Natural killer cell (primary cell): ENCODE measurements around the gene GYS2. TPM values are rescaled to one million over a fixed set of nuclear protein-coding genes. Genes with fewer than 3 reads are reported as not detected.

Source experiments
- ATAC-seq, 3 donors: fragments of 150-1000 bp in 2 of 3; fragments of 200-7000 bp in 1 of 3; cut with Tn5 transposase; 1 replicate in 1 of 3; 2 replicates in 2 of 3; pipeline ENCODE4 v1.10.0; 2021; ENCODE audit warnings: mild to moderate bottlenecking in 2 of 3, moderate library complexity in 2 of 3
- DNase-seq, 2 donors: peaks; one replicate each; pipeline versions ENCODE4 v3.0.0 to v3.0.0-alpha.2; 2013 to 2021; ENCODE audit warnings: mixed read lengths in 1 of 2
- H3K27ac ChIP-seq: one replicate; pipeline ENCODE4 v1.5.1; 2013; ENCODE audit warnings: mild to moderate bottlenecking, low read length
- H3K27me3 ChIP-seq: one replicate; pipeline ENCODE4 v1.6.1; 2013; ENCODE audit warnings: low read length; ENCODE audit not compliant: control insufficient read depth, insufficient read depth
- H3K36me3 ChIP-seq: one replicate; pipeline ENCODE4 v1.6.1; 2013; ENCODE audit warnings: low read length; ENCODE audit not compliant: control insufficient read depth, insufficient read depth
- H3K4me1 ChIP-seq: one replicate; pipeline ENCODE4 v1.6.1; 2013; ENCODE audit warnings: low read length; ENCODE audit not compliant: control insufficient read depth, insufficient read depth
- H3K4me3 ChIP-seq: one replicate; pipeline ENCODE4 v1.5.1; 2013; ENCODE audit warnings: low read length
- H3K9me3 ChIP-seq: one replicate; pipeline ENCODE4 v1.6.1; 2013; ENCODE audit warnings: low read length; ENCODE audit not compliant: control insufficient read depth, insufficient read depth
- H3K27ac Mint-ChIP-seq, 2 donors: one replicate each; pipeline ENCODE4 v1.8.0; 2022; ENCODE audit warnings: mild to moderate bottlenecking in 2 of 2, mixed read lengths in 2 of 2, moderate library complexity in 1 of 2
- H3K27me3 Mint-ChIP-seq, 2 donors: one replicate each; pipeline ENCODE4 v1.8.0; 2022; ENCODE audit warnings: low read depth in 2 of 2, mixed read lengths in 2 of 2
- H3K36me3 Mint-ChIP-seq: one replicate; pipeline ENCODE4 v1.8.0; 2022; ENCODE audit warnings: mixed read lengths
- H3K4me1 Mint-ChIP-seq, 2 donors: one replicate each; pipeline ENCODE4 v1.8.0; 2022; ENCODE audit warnings: mixed read lengths in 2 of 2
- H3K4me3 Mint-ChIP-seq: one replicate; pipeline ENCODE4 v1.8.0; 2022; ENCODE audit warnings: mild to moderate bottlenecking, moderate library complexity, mixed read lengths
- H3K9me3 Mint-ChIP-seq, 2 donors: one replicate each; pipeline ENCODE4 v1.8.0; 2022; ENCODE audit warnings: mixed read lengths in 2 of 2
- CTCF ChIP-seq: fragments of 200-600 bp; IDR thresholded peaks from one replicate; pipeline ENCODE4 v1.8.0; 2022; ENCODE audit warnings: antibody characterized with exemption
- WGBS: methylation state at CpG from one replicate; pipeline ENCODE4 v1.1.7; 2013; ENCODE audit warnings: missing lambda C conversion rate; ENCODE audit not compliant: insufficient coverage; 5-methylcytosine and 5-hydroxymethylcytosine counted together
- intact Hi-C: fragments of 100-400 bp; cut with micrococcal nuclease; formaldehyde crosslinking; loops from one replicate; pipeline ENCODE4 v1.14.2; 2022
- total RNA-seq, 4 donors: library from RNA; stranded (reverse); fragments of 120-200 nt in 1 of 4; gene quantifications; one replicate each; pipeline versions ENCODE4 v1.2.3 to v1.2.4, GENCODE V29; 2013 to 2022

The GYS2 gene
- total RNA-seq, 3 donors from 2014 or later (not counting 1 experiment from before 2014, with no cell fraction given), result not detected

DNA sequence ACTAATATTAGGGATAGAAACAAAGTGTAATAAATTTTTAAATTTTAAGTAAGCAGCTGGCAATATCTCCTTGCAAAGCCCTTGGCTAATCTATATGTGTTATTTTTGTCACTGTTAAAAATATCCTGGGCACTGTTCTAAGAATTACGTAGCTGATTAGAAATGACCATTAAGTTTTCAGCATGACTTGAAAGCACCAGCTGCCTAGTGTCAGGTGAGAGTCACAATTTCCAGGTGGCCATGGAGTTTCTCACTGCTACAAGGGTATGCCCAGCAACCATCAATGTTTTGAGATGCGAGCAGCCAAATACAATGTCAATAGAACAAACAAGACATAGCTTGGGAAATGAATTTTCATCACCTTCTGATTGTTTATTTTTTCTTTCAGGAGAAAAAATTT, 23.3 kb upstream of the GYS2 start:
- H3K9me3 Mint-ChIP-seq, result peaks cover 2 to 3% of the 10 kb centered on the region in 2 donors

GRCh38 chr12:21618566-21618965, 13.9 kb upstream of the GYS2 start:
- no peaks in the 10 kb centered on the region for H3K9me3 ChIP-seq
- no peak overlapping the region for H3K4me3 Mint-ChIP-seq
- TF ChIP-seq CTCF, result no peak
- DNase-seq, result no peak
- no peak overlapping the region for H3K27ac ChIP-seq
- H3K4me1 ChIP-seq, result no peaks in the 10 kb centered on the region
- intact Hi-C loops, result no loop called here
- no peak overlapping the region for H3K27ac Mint-ChIP-seq
- H3K9me3 Mint-ChIP-seq, result no peaks in the 10 kb centered on the region
- peaks cover 0 to 2% of the 10 kb centered on the region in 2 donors for H3K27me3 Mint-ChIP-seq
- no peaks in the 10 kb centered on the region for H3K36me3 ChIP-seq
- peaks cover 0 to 5% of the 10 kb centered on the region in 2 donors for H3K4me1 Mint-ChIP-seq
- H3K36me3 Mint-ChIP-seq, result no peaks in the 10 kb centered on the region
- H3K27me3 ChIP-seq, result no peaks in the 10 kb centered on the region
- no peak overlapping the region for H3K4me3 ChIP-seq
- ATAC-seq, result no peak

More for the DNA sequence above, 23.3 kb upstream of the GYS2 start:
- peaks cover 0 to 7% of the 10 kb centered on the region in 2 donors for H3K27me3 Mint-ChIP-seq
- no peaks in the 10 kb centered on the region for H3K36me3 Mint-ChIP-seq
- Histone ChIP-seq H3K27me3 (no peaks in the 10 kb centered on the region), H3K9me3 (no peaks in the 10 kb centered on the region), H3K4me1 (no peaks in the 10 kb centered on the region), H3K27ac (no peak overlapping the region), H3K36me3 (no peaks in the 10 kb centered on the region), H3K4me3 (no peak overlapping the region)
- no peak for ATAC-seq
- no peak overlapping the region for H3K4me3 Mint-ChIP-seq
- no peak for TF ChIP-seq CTCF
- no peaks in the 10 kb centered on the region for H3K4me1 Mint-ChIP-seq
- WGBS, result 91% methylated on average over 2 of the region's 2 CpGs
- no peak for DNase-seq
- no peak overlapping the region for H3K27ac Mint-ChIP-seq
- intact Hi-C loops, result no loop called here

- H3K36me3 ChIP-seq, result no peaks in the 10 kb centered on the region
- H3K36me3 Mint-ChIP-seq, result no peaks in the 10 kb centered on the region
- ATAC-seq, result no peak
- H3K4me1 Mint-ChIP-seq, result peaks cover 0 to 5% of the 10 kb centered on the region in 2 donors
- peaks cover 0 to 2% of the 10 kb centered on the region in 2 donors for H3K27me3 Mint-ChIP-seq
- no peak for DNase-seq
- no peak overlapping the region for H3K27ac Mint-ChIP-seq
- H3K9me3 ChIP-seq, result no peaks in the 10 kb centered on the region
- H3K4me3 ChIP-seq, result no peak overlapping the region
- H3K4me3 Mint-ChIP-seq, result no peak overlapping the region
- intact Hi-C loops, result no loop called here
- H3K4me1 ChIP-seq, result no peaks in the 10 kb centered on the region
- no peak for TF ChIP-seq CTCF
- H3K27ac ChIP-seq, result no peak overlapping the region
- no peaks in the 10 kb centered on the region for H3K27me3 ChIP-seq
- no peaks in the 10 kb centered on the region for H3K9me3 Mint-ChIP-seq
- 95% methylated on average over 3 of the region's 3 CpGs for WGBS
Measured at GRCh38 chr12:21617030-21617429, 12.4 kb upstream of the GYS2 start.

- no peak overlapping the region for H3K27ac Mint-ChIP-seq
Measured at GRCh38 chr12:21615431-21615830, 10.8 kb upstream of the GYS2 start.

More at GRCh38 chr12:21615431-21615830, 10.8 kb upstream of the GYS2 start:
- WGBS, result 7% methylated on average over 1 of the region's 1 CpG
- peak in 1 of 2 donors; percentile 29 for DNase-seq
- Histone ChIP-seq H3K27me3 (no peaks in the 10 kb centered on the region), H3K36me3 (no peaks in the 10 kb centered on the region), H3K9me3 (no peaks in the 10 kb centered on the region), H3K4me3 (no peak overlapping the region), H3K4me1 (no peaks in the 10 kb centered on the region), H3K27ac (no peak overlapping the region)
- intact Hi-C loops, result no loop called here
- Mint-ChIP-seq H3K4me1 (peaks cover 0 to 5% of the 10 kb centered on the region in 2 donors), H3K27me3 (peaks cover 0 to 2% of the 10 kb centered on the region in 2 donors), H3K4me3 (no peak overlapping the region), H3K36me3 (no peaks in the 10 kb centered on the region), H3K9me3 (no peaks in the 10 kb centered on the region)
- peak in 1 of 3 donors; percentile 48 for ATAC-seq
- TF ChIP-seq CTCF, result no peak
